Cardiac septum (tissue), 1 donor: ENCODE results near the gene CD151. TPM values are rescaled to one million over a fixed set of nuclear protein-coding genes. Genes with fewer than 3 reads are reported as not detected.
A peak's percentile ranks its signal among the peaks of the same experiment; 100 is the strongest.

Experiments
- DNase-seq: peaks from one replicate; pipeline ENCODE4 v3.0.0-alpha.2; 2020; ENCODE audit warnings: low spot score
- intact Hi-C: fragments of 100-400 bp; cut with DNase I; formaldehyde crosslinking; loops from one replicate; pipeline ENCODE4 v1.14.0; 2022
- total RNA-seq: library from RNA; stranded (reverse); fragmentation: NEBNext Ultra II Directional; extraction: Animal tissue kit (Norgen Biotek cat#: 25700); gene quantifications from one replicate; pipeline ENCODE4 v1.2.1, GENCODE V29; 2021
- donor health status: DM: no; HTN: no; CAD: no.

CD151 gene
- total RNA-seq, 1 donor from 2014 or later = 625 TPM

- intact Hi-C loops = no loop called here
- no peak for DNase-seq
Measured at GRCh38 chr11:837189-837989, 4.6 kb downstream of the CD151 start.

GRCh38 chr11:837990-838307 lies 5.2 kb downstream of the CD151 start:
- DNase-seq = no peak
- intact Hi-C loops = no loop called here

- intact Hi-C loops = no loop called here
- DNase-seq = no peak
Measured at GRCh38 chr11:838441-839279, 5.9 kb downstream of the CD151 start.

GRCh38 chr11:839280-839623 lies 6.5 kb downstream of the CD151 start:
- intact Hi-C loops = no loop called here
- DNase-seq = no peak

GRCh38 chr11:839875-840617 lies 7.3 kb downstream of the CD151 start:
- DNase-seq = no peak
- intact Hi-C loops = loop anchor here (5.0 kb wide), 1 partner anchor 33 kb away; the partner anchor contains the start of genes PIDD1 and RPLP2

- intact Hi-C loops = loop anchor here (5.0 kb wide), 1 partner anchor 35 kb away; the partner anchor contains the start of genes PIDD1 and RPLP2
- no peak for DNase-seq
Measured at GRCh38 chr11:841981-842369, 9.2 kb downstream of the CD151 start.

- intact Hi-C loops = loop anchor here (5.0 kb wide), 1 partner anchor 35 kb away; the partner anchor contains the start of genes PIDD1 and RPLP2
- peak; percentile 95 for DNase-seq
Measured at GRCh38 chr11:842370-843002, 9.7 kb downstream of the CD151 start, which contains the start of the genes POLR2L and TSPAN4. Gene POLR2L (minus strand): TSS chr11:842529. CDS start chr11:842508, 21 bp downstream. Gene TSPAN4 (plus strand): TSS chr11:842852. CDS start chr11:850305, 7,453 bp downstream.

- DNase-seq = no peak
- intact Hi-C loops = loop anchor here (5.0 kb wide), 1 partner anchor 36 kb away; the partner anchor contains the start of genes PIDD1 and RPLP2
Measured at GRCh38 chr11:843086-843734, 10.5 kb downstream of the CD151 start.

GRCh38 chr11:843818-844692 lies 11.3 kb downstream of the CD151 start:
- DNase-seq = peak; percentile 94
- intact Hi-C loops = loop anchor here (2.0 to 5.0 kb wide), 2 partner anchors 37 to 81 kb away; partner anchors contain the start of genes AP2A2, PIDD1 and RPLP2

GRCh38 chr11:844693-845644 lies 12.2 kb downstream of the CD151 start:
- intact Hi-C loops = loop anchor here (2.0 to 5.0 kb wide), 2 partner anchors 38 to 80 kb away; partner anchors contain the start of genes AP2A2, PIDD1 and RPLP2
- DNase-seq = peak; percentile 93

- intact Hi-C loops = loop anchor here (2.0 kb wide), 1 partner anchor 79 kb away; the partner anchor contains the start of gene AP2A2
Measured at GRCh38 chr11:845872-846495, 13.2 kb downstream of the CD151 start.

GRCh38 chr11:846496-847098 lies 13.8 kb downstream of the CD151 start:
- intact Hi-C loops = no loop called here
- DNase-seq = no peak

More at GRCh38 chr11:845872-846495, 13.2 kb downstream of the CD151 start:
- no peak for DNase-seq

- intact Hi-C loops = loop anchor here (2.0 kb wide), 1 partner anchor 203 kb away; no protein-coding TSS in a partner anchor
Measured at GRCh38 chr11:847876-848275, 15.1 kb downstream of the CD151 start.

GRCh38 chr11:848380-848931 lies 15.7 kb downstream of the CD151 start:
- DNase-seq = peak; percentile 83
- intact Hi-C loops = loop anchor here (2.0 kb wide), 1 partner anchor 202 kb away; no protein-coding TSS in a partner anchor

More at GRCh38 chr11:847876-848275, 15.1 kb downstream of the CD151 start:
- DNase-seq = no peak
